Fibroblast of mammary gland (primary cell): Measurements from ENCODE around the gene RMP24.
A peak's percentile ranks its signal among the peaks of the same experiment; 100 is the strongest.

ENCODE experiments used
- DNase-seq: peaks from one replicate; pipeline ENCODE4 v3.0.0-alpha.2; 2010; ENCODE audit warnings: low read depth
- H3K4me3 ChIP-seq: 2 replicates; pipeline ENCODE4 v1.5.1; 2011; ENCODE audit warnings: low read depth, mild to moderate bottlenecking, low read length, moderate library complexity; ENCODE audit not compliant: control insufficient read depth
- CTCF ChIP-seq: conservative IDR thresholded peaks from 2 replicates; pipeline ENCODE4 v1.5.1; 2011; ENCODE audit warnings: low read depth, low read length, inconsistent platforms; ENCODE audit not compliant: control insufficient read depth, insufficient read depth

RMP24 gene

GRCh38 chr18:35935805-35936204 is 36.7 kb upstream of the RMP24 start:
- no peak for DNase-seq
- TF ChIP-seq CTCF: no peak

DNA sequence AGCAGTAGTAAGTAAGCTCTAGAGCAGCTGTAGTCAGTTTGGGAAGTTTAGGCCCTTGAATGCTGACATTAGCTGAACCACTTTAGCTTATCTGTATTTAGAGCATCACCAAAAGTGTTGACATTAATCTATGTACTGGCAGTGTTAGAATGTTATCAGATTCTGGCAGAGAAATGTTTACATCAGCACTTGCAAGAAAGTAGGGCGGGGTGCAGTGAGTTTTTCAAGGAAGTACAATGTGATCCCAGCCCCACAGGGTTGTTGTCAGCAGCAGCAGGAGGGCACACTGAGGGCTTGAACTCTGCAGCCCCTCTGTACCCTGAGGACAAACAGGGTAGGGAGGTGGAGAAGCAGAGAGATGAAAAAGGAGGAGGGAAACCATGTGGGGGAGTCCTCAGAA is 35.5 kb upstream of the RMP24 start:
- no peak overlapping the region for H3K4me3 ChIP-seq
- TF ChIP-seq CTCF: no peak
- DNase-seq: no peak

More at GRCh38 chr18:35935805-35936204, 36.7 kb upstream of the RMP24 start:
- no peak overlapping the region for H3K4me3 ChIP-seq

- TF ChIP-seq CTCF: no peak
- DNase-seq: no peak
- no peak overlapping the region for H3K4me3 ChIP-seq
These were observed 34.3 kb upstream of the RMP24 start for GRCh38 chr18:35938158-35938557.

GRCh38 chr18:35938562-35938961 is 33.9 kb upstream of the RMP24 start:
- TF ChIP-seq CTCF: no peak
- no peak overlapping the region for H3K4me3 ChIP-seq
- DNase-seq: no peak

GRCh38 chr18:35939138-35939537 is 33.3 kb upstream of the RMP24 start:
- DNase-seq: no peak
- TF ChIP-seq CTCF: peak; percentile 20
- H3K4me3 ChIP-seq: no peak overlapping the region

DNA sequence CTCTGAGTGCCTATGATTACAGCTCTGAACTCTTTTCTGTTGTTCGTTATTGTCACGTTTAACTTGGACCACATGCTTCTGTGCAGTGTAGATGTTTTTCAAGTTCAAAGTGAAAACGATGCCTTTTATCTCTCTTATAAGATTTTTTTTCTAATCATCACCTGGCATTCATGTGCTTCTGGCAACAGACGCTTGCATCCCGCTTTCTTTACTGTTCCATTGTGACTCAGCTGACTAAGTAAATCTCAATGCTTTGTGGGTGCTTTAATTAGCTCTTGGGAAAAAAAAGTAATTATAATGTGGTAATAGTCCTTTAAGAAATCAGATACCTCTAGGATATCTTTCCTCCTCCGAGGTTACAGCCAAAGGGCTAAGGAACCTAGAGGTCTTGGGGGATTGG is 31.2 kb upstream of the RMP24 start:
- no peak for DNase-seq
- no peak for TF ChIP-seq CTCF
- H3K4me3 ChIP-seq: no peak overlapping the region

GRCh38 chr18:35942133-35942532 is 30.3 kb upstream of the RMP24 start:
- H3K4me3 ChIP-seq: no peak overlapping the region
- TF ChIP-seq CTCF: no peak
- no peak for DNase-seq
